ENCODE data around the gene SPAG16.

- TF ChIP-seq CTCF (IDR thresholded peaks at IDR 0.05): no peak
- TF ChIP-seq POLR2A (IDR thresholded peaks at IDR 0.05): no peak
Measured at GRCh38 chr2:214103276-214104001, 819.2 kb downstream of the SPAG16 start.
